Keratinocyte (primary cell): ENCODE measurements around the gene CXADR. TPM values are rescaled to one million over a fixed set of nuclear protein-coding genes. Genes with fewer than 3 reads are reported as not detected.

Experiments
- DNase-seq: peaks from one replicate; pipeline ENCODE4 v3.0.0-alpha.2; 2011; ENCODE audit warnings: low read depth, missing footprints, low spot score
- FAIRE-seq: peaks from 2 replicates; lab custom pipeline; 2011; peaks lifted over from hg19 to GRCh38; lab: Jason Lieb, UNC
- H2AFZ ChIP-seq: 2 replicates; pipeline ENCODE4 v1.6.0; 2012; ENCODE audit warnings: low read length, control low read depth, inconsistent platforms; ENCODE audit not compliant: control insufficient read depth
- H3K27ac ChIP-seq: 2 replicates; pipeline ENCODE4 v1.5.1; 2011; ENCODE audit warnings: low read length; ENCODE audit not compliant: control insufficient read depth, insufficient read depth
- H3K27me3 ChIP-seq: 3 replicates; pipeline ENCODE4 v1.6.0; 2011; ENCODE audit warnings: low read length; ENCODE audit not compliant: control insufficient read depth, insufficient read depth; ENCODE audit errors: extremely low read depth
- H3K36me3 ChIP-seq, 2 experiments: 2 replicates in 1 of 2; 3 replicates in 1 of 2; pipeline ENCODE4 v1.5.1; 2011; ENCODE audit warnings: low read length in 2 of 2, mild to moderate bottlenecking in 1 of 2; ENCODE audit not compliant: control insufficient read depth in 2 of 2, insufficient read depth in 2 of 2; ENCODE audit errors: extremely low read depth in 1 of 2
- H3K4me1 ChIP-seq: 3 replicates; pipeline ENCODE4 v1.5.1; 2011; ENCODE audit warnings: low read length; ENCODE audit not compliant: control insufficient read depth, insufficient read depth; ENCODE audit errors: extremely low read depth
- H3K4me2 ChIP-seq: 3 replicates; pipeline ENCODE4 v1.6.0; 2011; ENCODE audit warnings: low read depth, low read length; ENCODE audit not compliant: control insufficient read depth, insufficient read depth; ENCODE audit errors: extremely low read depth
- H3K4me3 ChIP-seq, 3 experiments: fragments of 200-600 bp in 1 of 3; sonication (generic) in 1 of 3; 2 replicates in 2 of 3; 3 replicates in 1 of 3; pipeline ENCODE4 v1.5.1; 2011 to 2016; ENCODE audit warnings: low read length in 3 of 3, mild to moderate bottlenecking in 3 of 3, control low read depth in 2 of 3, inconsistent platforms in 1 of 3, low read depth in 1 of 3, mixed read lengths in 1 of 3, mixed run types in 1 of 3, moderate library complexity in 1 of 3; ENCODE audit not compliant: control insufficient read depth in 2 of 3, insufficient read depth in 2 of 3; ENCODE audit errors: extremely low read depth in 1 of 3
- H3K79me2 ChIP-seq: 2 replicates; pipeline ENCODE4 v1.6.0; 2012; ENCODE audit warnings: low read length; ENCODE audit not compliant: control insufficient read depth, insufficient read depth
- H3K9ac ChIP-seq: 3 replicates; pipeline ENCODE4 v1.6.0; 2011; ENCODE audit warnings: low read length; ENCODE audit not compliant: control insufficient read depth, insufficient read depth; ENCODE audit errors: extremely low read depth
- H3K9me1 ChIP-seq: 3 replicates; pipeline ENCODE4 v1.6.0; 2011; ENCODE audit warnings: low read length; ENCODE audit not compliant: control insufficient read depth, insufficient read depth; ENCODE audit errors: extremely low read depth
- H3K9me3 ChIP-seq: 2 replicates; pipeline ENCODE4 v1.5.1; 2012; ENCODE audit warnings: low read depth, low read length; ENCODE audit not compliant: control insufficient read depth
- H4K20me1 ChIP-seq: 3 replicates; pipeline ENCODE4 v1.6.0; 2011; ENCODE audit warnings: low read length; ENCODE audit not compliant: control insufficient read depth, insufficient read depth; ENCODE audit errors: extremely low read depth
- EZH2 ChIP-seq: IDR thresholded peaks from one replicate; pipeline ENCODE4 v1.6.1; 2012; ENCODE audit warnings: inconsistent platforms, mild to moderate bottlenecking, low read length, moderate library complexity
- dilution Hi-C: fragments of 300-500 bp; cut with MboI; formaldehyde crosslinking; loops from one replicate; pipeline ENCODE4 v1.7.0; 2020; ENCODE audit warnings: low sequenced_read_pairs; ENCODE audit not compliant: extremely low pct_ligation_motif_present
- polyA plus RNA-seq, 5 experiments: library from polyadenylated mRNA; depleted of rRNA in 3 of 5; stranded (reverse) in 3 of 5; stranded (forward) in 1 of 5; unstranded in 1 of 5; fragments of >200 nt; gene quantifications; 1 replicate in 1 of 5; 2 replicates in 3 of 5; 3 replicates in 1 of 5; pipeline versions ENCODE4 v1.2.1 to v1.2.3, GENCODE V29; 2011 to 2012; ENCODE audit warnings: missing spikeins in 2 of 5, low read depth in 1 of 5, low replicate concordance in 1 of 5
- TF ChIP-seq, protein P1 (sequence below), 3 experiments: IDR thresholded peaks in 1 of 3; conservative IDR thresholded peaks in 1 of 3; optimal IDR thresholded peaks in 1 of 3; 2 replicates in 2 of 3; 3 replicates in 1 of 3; pipeline versions ENCODE3 to v1.5.1; 2011; ENCODE audit warnings: low read length in 3 of 3, mild to moderate bottlenecking in 3 of 3, moderate library complexity in 2 of 3, control low read depth in 1 of 3, inconsistent platforms in 1 of 3; ENCODE audit not compliant: insufficient read depth in 2 of 3; ENCODE audit errors: extremely low read depth in 1 of 3

Gene CXADR
- polyA plus RNA-seq, 1 donor (not counting 4 experiments of a cell fraction or from before 2014, with no cell fraction given) = 37.3 TPM

- H2AFZ ChIP-seq = no peak overlapping the region
- H3K4me1 ChIP-seq = peaks cover 11% of the 10 kb centered on the region
- no peak for DNase-seq
- no peaks in the 10 kb centered on the region for H3K36me3 ChIP-seq
- peak overlapping the region; percentile 30 for H3K27ac ChIP-seq
- H3K9me1 ChIP-seq = no peaks in the 10 kb centered on the region
- no peaks in the 10 kb centered on the region for H3K27me3 ChIP-seq
- no peak overlapping the region for H3K4me3 ChIP-seq
- peak overlapping the region; percentile 44 for H3K4me2 ChIP-seq
- no peak overlapping the region for H3K9ac ChIP-seq
- H3K79me2 ChIP-seq = no peaks in the 10 kb centered on the region
- no peaks in the 10 kb centered on the region for H4K20me1 ChIP-seq
- no peak for TF ChIP-seq EZH2
- TF ChIP-seq, protein P1, sequence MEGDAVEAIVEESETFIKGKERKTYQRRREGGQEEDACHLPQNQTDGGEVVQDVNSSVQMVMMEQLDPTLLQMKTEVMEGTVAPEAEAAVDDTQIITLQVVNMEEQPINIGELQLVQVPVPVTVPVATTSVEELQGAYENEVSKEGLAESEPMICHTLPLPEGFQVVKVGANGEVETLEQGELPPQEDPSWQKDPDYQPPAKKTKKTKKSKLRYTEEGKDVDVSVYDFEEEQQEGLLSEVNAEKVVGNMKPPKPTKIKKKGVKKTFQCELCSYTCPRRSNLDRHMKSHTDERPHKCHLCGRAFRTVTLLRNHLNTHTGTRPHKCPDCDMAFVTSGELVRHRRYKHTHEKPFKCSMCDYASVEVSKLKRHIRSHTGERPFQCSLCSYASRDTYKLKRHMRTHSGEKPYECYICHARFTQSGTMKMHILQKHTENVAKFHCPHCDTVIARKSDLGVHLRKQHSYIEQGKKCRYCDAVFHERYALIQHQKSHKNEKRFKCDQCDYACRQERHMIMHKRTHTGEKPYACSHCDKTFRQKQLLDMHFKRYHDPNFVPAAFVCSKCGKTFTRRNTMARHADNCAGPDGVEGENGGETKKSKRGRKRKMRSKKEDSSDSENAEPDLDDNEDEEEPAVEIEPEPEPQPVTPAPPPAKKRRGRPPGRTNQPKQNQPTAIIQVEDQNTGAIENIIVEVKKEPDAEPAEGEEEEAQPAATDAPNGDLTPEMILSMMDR (optimal IDR thresholded peaks at IDR 0.05 in 1 of 3, IDR thresholded peaks at IDR 0.05 in 1 of 3, conservative IDR thresholded peaks at IDR 0.05 in 1 of 3; ENCODE audit: extremely low read depth in 1 of 3, insufficient read depth in 2 of 3, low read length in 3 of 3) = no peak
- H3K9me3 ChIP-seq = no peaks in the 10 kb centered on the region
- peak; percentile 62 for FAIRE-seq
- dilution Hi-C loops = no loop called here
Measured at GRCh38 chr21:17472182-17472581, 40.7 kb upstream of the CXADR start.

DNA sequence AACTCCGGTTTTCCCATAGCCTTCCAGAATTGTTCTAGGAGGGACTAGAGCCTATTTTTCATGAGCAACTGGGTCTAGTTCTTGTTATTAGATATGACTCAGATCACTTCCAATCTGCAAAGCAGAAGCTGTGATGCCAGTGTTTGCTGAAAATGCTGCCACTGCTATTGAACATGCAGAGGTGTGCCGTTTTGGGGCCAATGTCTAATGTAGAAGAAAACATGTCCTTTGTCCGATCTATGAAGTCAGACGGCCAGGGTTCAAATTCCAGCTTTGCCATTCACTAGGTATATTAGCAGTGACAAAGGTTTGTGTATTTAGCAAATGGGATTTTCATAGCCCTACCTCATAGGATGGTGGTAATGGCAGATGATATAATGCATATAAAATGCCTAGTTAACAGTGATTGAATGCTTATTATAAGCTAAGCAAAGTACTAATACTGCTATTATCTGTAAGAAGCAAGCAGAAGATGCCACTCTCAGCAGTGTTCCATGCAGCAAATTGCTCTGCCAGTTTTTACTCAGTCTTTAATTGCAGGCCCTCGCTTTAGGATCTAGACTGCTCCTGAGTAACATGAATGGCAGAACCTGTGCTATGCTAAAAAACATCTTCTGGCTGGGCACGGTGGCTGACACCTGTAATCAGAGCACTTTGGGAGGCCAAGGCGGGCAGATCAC lies 40.1 kb upstream of the CXADR start:
- no peaks in the 10 kb centered on the region for H3K9me3 ChIP-seq
- TF ChIP-seq, protein P1 (optimal IDR thresholded peaks at IDR 0.05 in 1 of 3, IDR thresholded peaks at IDR 0.05 in 1 of 3, conservative IDR thresholded peaks at IDR 0.05 in 1 of 3; ENCODE audit: extremely low read depth in 1 of 3, insufficient read depth in 2 of 3, low read length in 3 of 3) = no peak
- TF ChIP-seq EZH2 = no peak
- no peak overlapping the region for H3K9ac ChIP-seq
- no peaks in the 10 kb centered on the region for H3K36me3 ChIP-seq
- FAIRE-seq (peak; percentile 69), DNase-seq (no peak)
- peak overlapping the region; percentile 44 for H3K4me2 ChIP-seq
- H3K27me3 ChIP-seq = no peaks in the 10 kb centered on the region
- H4K20me1 ChIP-seq = no peaks in the 10 kb centered on the region
- H2AFZ ChIP-seq = no peak overlapping the region
- peak overlapping the region; percentile 30 for H3K27ac ChIP-seq
- no peaks in the 10 kb centered on the region for H3K79me2 ChIP-seq
- no peaks in the 10 kb centered on the region for H3K9me1 ChIP-seq
- H3K4me1 ChIP-seq = peaks cover 11% of the 10 kb centered on the region
- H3K4me3 ChIP-seq = no peak overlapping the region
- dilution Hi-C loops = no loop called here
